ENCODE data around the gene MTMR2. TPM values are rescaled to one million over a fixed set of nuclear protein-coding genes. Genes with fewer than 3 reads are reported as not detected.

MTMR2 gene
- total RNA-seq, 1 experiment from 2014 or later, result 59.0 TPM

- no peak for TF ChIP-seq CTCF (conservative IDR thresholded peaks at IDR 0.05)
- Histone ChIP-seq H2BK120ac (ENCODE audit: low read depth, low read length, poor library complexity, severe bottlenecking) (no peak overlapping the region), H2BK20ac (ENCODE audit: low read depth, low read length, poor library complexity, severe bottlenecking) (no peak overlapping the region), H3K79me2 (ENCODE audit: insufficient read depth, low read length) (peaks cover 14% of the 10 kb centered on the region; the same call in 1 of the 2 replicates), H3K9me3 (ENCODE audit: control insufficient read depth, low read depth, low read length) (no peaks in the 10 kb centered on the region), H3K18ac (ENCODE audit: insufficient read length, low read depth, low read length) (no peak overlapping the region), H4K5ac (ENCODE audit: insufficient read length, low read depth, low read length) (no peak overlapping the region), H3K4ac (ENCODE audit: low read depth, low read length) (no peak overlapping the region), H2BK15ac (ENCODE audit: low read depth, low read length) (no peak overlapping the region), H4K91ac (ENCODE audit: insufficient read length, low read depth, low read length) (no peak overlapping the region), H2BK5ac (ENCODE audit: insufficient read length, low read length) (no peak overlapping the region), H2BK12ac (ENCODE audit: insufficient read length, low read depth, low read length) (no peak overlapping the region), H3K14ac (ENCODE audit: insufficient read depth, low read length) (no peak overlapping the region), H4K20me1 (ENCODE audit: control insufficient read depth, insufficient read depth, insufficient read length) (no peaks in the 10 kb centered on the region), H3K23me2 (ENCODE audit: insufficient read length, low read depth, low read length, poor library complexity, severe bottlenecking) (peaks cover 4% of the 10 kb centered on the region), H3K79me1 (ENCODE audit: insufficient read depth, low read depth, low read length, poor library complexity, severe bottlenecking) (peaks cover 10% of the 10 kb centered on the region), H3K27ac (ENCODE audit: insufficient read length, low read depth, low read length) (no peak overlapping the region), H3K4me2 (ENCODE audit: insufficient read depth, insufficient read length, low read length) (no peak overlapping the region), H3K27me3 (ENCODE audit: insufficient read depth, low read length) (no peaks in the 10 kb centered on the region), H3K23ac (ENCODE audit: insufficient read length, low read depth, low read length) (no peak overlapping the region), H3K9ac (ENCODE audit: extremely low read depth, insufficient read length, low read length) (no peak overlapping the region), H2AFZ (ENCODE audit: low read length) (no peak overlapping the region), H3K56ac (ENCODE audit: insufficient read length, low read depth, low read length) (no peak overlapping the region), H4K8ac (replicated peaks; ENCODE audit: insufficient read length, low read depth, low read length) (no peak overlapping the region), H3K4me1 (ENCODE audit: insufficient read depth, low read length) (peaks cover 3% of the 10 kb centered on the region; the same call in 1 of the 2 replicates), H2AK5ac (ENCODE audit: insufficient read length, low read length) (no peak overlapping the region), H3T11ph (ENCODE audit: low read length) (no peak overlapping the region)
- H3K27me3 Mint-ChIP-seq (ENCODE audit: low read depth), result no peaks in the 10 kb centered on the region
- no peak for DNase-seq
- H3K27ac Mint-ChIP-seq, result no peak overlapping the region
- no peaks in the 10 kb centered on the region for H3K36me3 Mint-ChIP-seq (ENCODE audit: insufficient read depth in 1 of 3, low read depth in 3 of 3)
- H3K4me3 Mint-ChIP-seq, result no peak overlapping the region
- no CpG with 5 or more reads among the region's 3 CpGs for WGBS (ENCODE audit: extremely low coverage, insufficient read length, low lambda C conversion rate)
- H3K9me3 Mint-ChIP-seq, result no peaks in the 10 kb centered on the region; a peak in 1 of 5 replicates
- peaks cover 27 to 30% of the 10 kb centered on the region in 2 experiments for H3K4me1 Mint-ChIP-seq
Observed at GRCh38 chr11:95920460-95921105, 3.3 kb downstream of the MTMR2 start.

Data from H9 (cell line).